PC-9 (cell line): ENCODE results near the gene NUTM2F. TPM values are rescaled to one million over a fixed set of nuclear protein-coding genes. Genes with fewer than 3 reads are reported as not detected.
"Not testable (repeated sequence)": the region's sequence is repeated elsewhere in the genome, so short reads cannot be mapped to it uniquely, and the experiment has no call there.

Source experiments
- BruUV-seq: library from RNA; stranded (reverse); fragments of 400-500 nt; replicated peaks from 2 replicates; lab custom pipeline; 2021; lab: Mats Ljungman, UMichigan
- CTCF ChIA-PET: fragments of 300-600 bp; sonication (Branson Sonifier 250); formaldehyde crosslinking; loops from one replicate; lab custom pipeline; 2022; ENCODE audit warnings: antibody characterized with exemption; lab: Charles Lee
- POLR2A ChIA-PET: fragments of 300-600 bp; sonication (Branson Sonifier 250); formaldehyde crosslinking; loops from one replicate; lab custom pipeline; 2022; ENCODE audit warnings: antibody characterized with exemption; ENCODE audit not compliant: unreplicated experiment; lab: Charles Lee
- DNase-seq, 2 experiments: peaks; one replicate each; pipeline versions ENCODE4 v3.0.0 to v3.0.0-alpha.2; 2015 to 2022; ENCODE audit warnings: mixed read lengths in 1 of 2
- H2AFZ ChIP-seq: fragments of 200-600 bp; sonication (generic); 2 replicates; pipeline ENCODE4 v1.8.1; 2017; ENCODE audit warnings: antibody characterized with exemption
- H3F3A ChIP-seq: fragments of 200-600 bp; sonication (generic); 2 replicates; pipeline ENCODE4 v1.8.1; 2017; ENCODE audit warnings: antibody characterized with exemption, mild to moderate bottlenecking, low read depth; ENCODE audit not compliant: insufficient read depth
- H3K27ac ChIP-seq: fragments of 200-600 bp; sonication (generic); 2 replicates; pipeline ENCODE4 v1.6.1; 2016; ENCODE audit warnings: mixed run types
- H3K27me3 ChIP-seq: fragments of 200-600 bp; sonication (generic); 2 replicates; pipeline ENCODE4 v1.6.1; 2016; ENCODE audit warnings: low read depth, mixed run types; ENCODE audit not compliant: insufficient read depth
- H3K36me3 ChIP-seq: fragments of 200-600 bp; sonication (generic); 2 replicates; pipeline ENCODE4 v1.6.1; 2016; ENCODE audit warnings: low read depth, mixed run types
- H3K4me1 ChIP-seq: fragments of 200-600 bp; sonication (generic); replicated peaks from 2 replicates; pipeline ENCODE4 v1.6.1; 2016; ENCODE audit warnings: mixed run types; ENCODE audit not compliant: insufficient read depth
- H3K4me2 ChIP-seq: fragments of 200-600 bp; sonication (generic); 2 replicates; pipeline ENCODE4 v1.6.1; 2017; ENCODE audit warnings: mixed run types
- H3K4me3 ChIP-seq: fragments of 200-600 bp; sonication (generic); 2 replicates; pipeline ENCODE4 v1.6.1; 2016; ENCODE audit warnings: mixed run types
- H3K79me2 ChIP-seq: fragments of 200-600 bp; sonication (generic); 2 replicates; pipeline ENCODE4 v1.6.1; 2017; ENCODE audit warnings: low read depth, mixed run types
- H3K9me2 ChIP-seq: fragments of 200-600 bp; sonication (generic); 2 replicates; pipeline ENCODE4 v1.8.1; 2017; ENCODE audit warnings: mild to moderate bottlenecking; ENCODE audit not compliant: insufficient read depth
- H3K9me3 ChIP-seq: fragments of 200-600 bp; sonication (generic); 2 replicates; pipeline ENCODE4 v1.8.1; 2016; ENCODE audit warnings: low read depth; ENCODE audit not compliant: insufficient read depth
- H4K20me1 ChIP-seq: fragments of 200-600 bp; sonication (generic); 2 replicates; pipeline ENCODE4 v1.8.1; 2017; ENCODE audit not compliant: insufficient read depth
- intact Hi-C: fragments of 100-400 bp; cut with micrococcal nuclease; formaldehyde crosslinking; loops from one replicate; pipeline ENCODE4 v1.10.0; 2022; ENCODE audit not compliant: unreplicated experiment
- total RNA-seq: library from RNA; stranded (reverse); gene quantifications from 2 replicates; pipeline ENCODE4 v1.2.3, GENCODE V29; 2021

NUTM2F gene
- total RNA-seq, 1 experiment from 2014 or later: not detected

DNA sequence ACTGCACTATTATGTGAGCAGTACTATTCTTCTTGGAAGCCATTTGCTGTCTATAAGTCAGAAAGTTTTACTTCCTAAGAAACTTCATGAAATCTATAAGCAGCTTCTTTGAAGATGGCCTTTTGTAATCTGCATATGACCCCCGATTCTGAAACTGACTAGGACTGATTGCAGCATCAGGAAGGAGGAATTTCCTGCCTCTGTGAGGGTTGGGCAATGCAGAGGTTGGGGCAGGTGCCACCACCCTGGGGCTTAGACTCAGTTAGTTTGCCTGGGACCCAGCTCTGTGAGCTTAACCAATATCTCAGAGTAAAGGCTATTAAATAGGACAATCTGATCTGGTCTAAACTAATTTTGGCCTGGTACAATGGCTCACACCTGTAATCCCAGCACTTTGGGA lies 28.7 kb upstream of the NUTM2F start:
- H2AFZ ChIP-seq, H3K27ac ChIP-seq, H3K79me2 ChIP-seq, H4K20me1 ChIP-seq, H3K27me3 ChIP-seq, BruUV-seq, intact Hi-C loops, H3K9me2 ChIP-seq, H3K36me3 ChIP-seq, DNase-seq, H3F3A ChIP-seq, H3K9me3 ChIP-seq, POLR2A ChIA-PET, H3K4me3 ChIP-seq, CTCF ChIA-PET, H3K4me1 ChIP-seq, H3K4me2 ChIP-seq: not testable (repeated sequence)

DNA sequence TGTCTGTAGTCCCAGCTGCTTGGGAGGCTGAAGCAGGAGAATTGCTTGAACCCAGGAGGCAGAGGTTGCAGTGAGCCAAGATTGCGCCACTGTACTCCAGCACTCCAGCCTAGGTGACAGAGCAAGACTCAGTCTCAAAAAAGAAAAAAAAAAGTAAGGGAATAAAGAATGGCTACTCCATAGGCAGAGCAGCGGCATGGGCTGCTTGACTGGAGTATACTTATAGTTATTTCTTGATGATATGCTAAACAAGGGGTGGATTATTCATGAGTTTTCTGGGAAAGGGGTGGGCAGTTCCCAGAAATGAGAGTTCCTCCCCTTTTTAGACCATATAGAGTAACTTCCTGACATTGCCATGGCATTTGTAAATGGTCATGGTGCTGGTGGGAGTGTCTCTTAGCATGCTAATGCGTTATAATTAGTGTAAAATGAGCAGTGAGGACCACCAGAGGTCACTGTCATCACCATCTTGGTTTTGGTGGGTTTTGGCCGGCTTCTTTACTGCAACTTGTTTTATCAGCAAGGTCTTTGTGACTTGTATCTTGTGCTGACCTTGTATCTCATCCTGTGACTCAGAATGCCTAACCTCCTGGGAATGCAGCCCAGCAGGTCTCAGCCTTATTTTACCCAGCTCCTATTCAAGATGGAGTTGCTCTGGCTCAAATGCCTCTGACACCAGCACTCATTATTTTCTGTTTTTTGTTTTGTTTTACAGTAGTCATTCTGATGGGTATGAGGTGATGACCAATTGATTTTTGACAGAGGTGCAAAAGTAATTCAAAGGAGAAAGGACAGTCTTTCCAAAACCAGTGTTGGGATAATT lies 23.7 kb upstream of the NUTM2F start:
- POLR2A ChIA-PET, H4K20me1 ChIP-seq, BruUV-seq: not testable (repeated sequence)

DNA sequence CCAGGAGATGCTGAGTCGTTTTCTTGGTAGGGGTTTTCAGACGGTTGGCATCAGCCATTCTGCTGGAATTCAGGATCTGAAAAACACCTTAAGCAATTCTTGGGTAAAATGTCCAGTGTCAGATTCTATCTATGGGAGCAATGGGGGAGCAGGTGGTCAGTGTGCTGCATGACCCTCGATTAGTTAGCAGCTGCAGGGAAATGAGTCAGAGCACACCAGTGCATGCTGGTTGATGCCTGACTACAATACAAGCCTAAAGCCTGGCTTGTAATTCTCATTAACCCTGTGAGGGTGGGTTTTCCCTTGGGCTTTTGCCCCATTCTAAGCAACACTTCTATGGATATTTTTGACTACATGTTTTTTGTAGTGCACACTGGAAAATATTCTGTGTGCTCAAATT lies 20.3 kb upstream of the NUTM2F start:
- H3K27ac ChIP-seq, POLR2A ChIA-PET, H3K9me3 ChIP-seq, H3F3A ChIP-seq, H4K20me1 ChIP-seq, H3K79me2 ChIP-seq, CTCF ChIA-PET, BruUV-seq, H3K9me2 ChIP-seq, H3K36me3 ChIP-seq, H3K4me1 ChIP-seq, H2AFZ ChIP-seq, DNase-seq, H3K4me3 ChIP-seq, intact Hi-C loops, H3K4me2 ChIP-seq, H3K27me3 ChIP-seq: not testable (repeated sequence)

More for the DNA sequence above, 23.7 kb upstream of the NUTM2F start:
- Histone ChIP-seq H3K4me2 (peak overlapping the region; percentile 40; the same call in 1 of the 2 replicates), H3K27ac (0 out of 2 replicates have a peak overlapping the region, but pooled peaks have one; percentile 24)
- intact Hi-C loops, H3K4me3 ChIP-seq, CTCF ChIA-PET, H3K36me3 ChIP-seq, H3K27me3 ChIP-seq, H3K9me3 ChIP-seq, H2AFZ ChIP-seq, H3K9me2 ChIP-seq, H3K4me1 ChIP-seq, H3F3A ChIP-seq, H3K79me2 ChIP-seq: not testable (repeated sequence)
- DNase-seq: peak; percentile 53 to 62

DNA sequence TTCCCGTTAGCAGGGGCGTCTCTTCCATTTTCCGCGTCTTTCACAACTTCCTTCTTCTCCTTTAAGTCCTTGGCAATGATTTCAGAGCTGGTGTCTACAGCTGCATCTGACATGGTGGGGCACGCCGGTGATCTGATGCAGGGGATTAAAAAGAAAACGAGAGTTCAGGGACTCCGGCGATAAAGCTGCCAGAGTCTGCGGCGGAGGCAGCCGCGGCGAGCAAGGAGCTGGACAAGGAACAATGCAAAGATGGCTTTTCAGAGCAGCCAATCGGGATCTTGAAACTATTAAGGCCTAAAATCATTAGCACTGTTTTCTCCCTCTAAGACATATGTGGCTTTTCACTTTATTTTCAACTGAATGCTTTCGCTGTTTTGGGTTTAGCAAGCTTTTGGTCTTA lies 19.0 kb upstream of the NUTM2F start:
- H3K27me3 ChIP-seq, H3F3A ChIP-seq, intact Hi-C loops, H3K9me3 ChIP-seq, BruUV-seq, H3K36me3 ChIP-seq, POLR2A ChIA-PET, DNase-seq, H3K9me2 ChIP-seq, H3K4me3 ChIP-seq, H3K4me1 ChIP-seq, H4K20me1 ChIP-seq, CTCF ChIA-PET, H3K79me2 ChIP-seq, H3K27ac ChIP-seq, H3K4me2 ChIP-seq, H2AFZ ChIP-seq: not testable (repeated sequence)

DNA sequence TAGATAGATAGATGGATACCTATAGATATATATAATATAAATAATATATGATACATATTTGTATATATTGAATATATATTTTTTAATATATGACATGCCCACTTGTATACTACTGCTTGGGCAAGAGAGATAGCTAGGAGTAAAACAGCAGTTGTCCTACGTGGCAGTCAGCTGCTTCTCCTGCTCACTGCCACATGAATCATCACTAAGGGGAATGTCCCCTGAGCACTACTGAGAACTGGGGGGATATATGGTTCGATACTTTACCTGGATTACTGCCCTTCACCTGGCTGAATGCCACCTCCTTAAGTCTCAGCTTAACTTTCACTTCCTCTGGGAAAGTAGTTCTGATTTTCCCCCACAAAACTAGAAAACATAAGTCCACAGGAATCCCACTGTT lies 13.3 kb upstream of the NUTM2F start:
- H3K4me2 ChIP-seq, CTCF ChIA-PET, H4K20me1 ChIP-seq, DNase-seq, H3K27ac ChIP-seq, H3K4me3 ChIP-seq, H3K79me2 ChIP-seq, H3K9me2 ChIP-seq, H3K36me3 ChIP-seq, H3K27me3 ChIP-seq, BruUV-seq, H3K4me1 ChIP-seq, POLR2A ChIA-PET, H2AFZ ChIP-seq, intact Hi-C loops, H3K9me3 ChIP-seq, H3F3A ChIP-seq: not testable (repeated sequence)

DNA sequence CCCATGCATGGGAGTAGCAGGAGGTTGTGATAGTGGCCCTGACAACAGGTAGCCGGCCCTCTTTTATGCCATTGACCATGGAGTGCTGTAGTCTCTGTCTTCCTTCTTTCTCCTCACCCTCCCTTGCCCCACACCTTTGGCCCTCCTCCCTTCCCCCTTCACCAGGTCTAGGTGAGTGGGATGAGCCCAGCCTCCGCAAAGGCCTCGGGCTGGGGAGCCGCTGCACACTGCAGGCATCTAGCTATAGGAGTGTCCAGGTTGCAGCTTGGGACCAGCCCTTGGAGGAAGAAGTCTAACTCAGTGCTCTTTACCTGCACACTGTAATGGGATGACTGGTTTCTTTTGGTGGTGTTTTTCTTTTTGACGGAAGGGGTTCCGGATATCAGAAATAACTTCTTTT lies 12.3 kb upstream of the NUTM2F start:
- H3K36me3 ChIP-seq, H3K4me1 ChIP-seq, H3F3A ChIP-seq, H3K4me2 ChIP-seq, H3K9me3 ChIP-seq, H4K20me1 ChIP-seq, DNase-seq, H3K9me2 ChIP-seq, H3K27me3 ChIP-seq, H3K4me3 ChIP-seq, H3K79me2 ChIP-seq, H2AFZ ChIP-seq, H3K27ac ChIP-seq, intact Hi-C loops, POLR2A ChIA-PET, BruUV-seq, CTCF ChIA-PET: not testable (repeated sequence)

DNA sequence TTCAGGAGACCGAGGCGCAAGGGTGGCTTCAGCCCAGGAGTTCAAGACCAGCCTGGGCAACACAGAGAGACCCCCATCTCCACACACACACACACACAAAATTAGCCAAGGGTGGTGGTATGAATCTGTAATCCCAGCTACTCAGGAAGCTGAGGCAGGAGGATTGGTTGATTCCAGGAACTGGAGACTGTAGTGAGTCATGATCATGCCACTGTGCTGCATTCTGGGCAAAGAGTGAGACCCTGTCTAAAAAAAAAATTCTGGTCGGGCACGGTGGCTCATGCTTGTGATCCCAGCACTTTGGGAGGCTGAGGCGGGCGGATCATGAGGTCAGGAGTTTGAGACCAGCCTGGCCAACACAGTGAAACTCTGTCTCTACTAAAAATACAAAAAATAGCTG lies 11.2 kb upstream of the NUTM2F start:
- H3K4me2 ChIP-seq, POLR2A ChIA-PET, H3K9me2 ChIP-seq, H3K4me1 ChIP-seq, H2AFZ ChIP-seq, H3K27ac ChIP-seq, H3K36me3 ChIP-seq, H3K27me3 ChIP-seq, H3F3A ChIP-seq, intact Hi-C loops, H3K79me2 ChIP-seq, H4K20me1 ChIP-seq, DNase-seq, BruUV-seq, H3K4me3 ChIP-seq, CTCF ChIA-PET, H3K9me3 ChIP-seq: not testable (repeated sequence)
